Fibroblast of skin of abdomen (primary cell): Measurements from ENCODE around the gene ALDH3B2.
"Not testable (repeated sequence)": the region's sequence is repeated elsewhere in the genome, so short reads cannot be mapped to it uniquely, and the experiment has no call there.

Experiments used
- DNase-seq: peaks from one replicate; pipeline ENCODE4 v3.0.0-alpha.2; 2013

The ALDH3B2 gene

GRCh38 chr11:67685641-67686332 lies 11.4 kb upstream of the ALDH3B2 start:
- DNase-seq, result not testable (repeated sequence)

GRCh38 chr11:67682126-67683034 lies 8.0 kb upstream of the ALDH3B2 start:
- DNase-seq, result not testable (repeated sequence)

GRCh38 chr11:67680696-67681470 lies 6.5 kb upstream of the ALDH3B2 start:
- no peak for DNase-seq

DNA sequence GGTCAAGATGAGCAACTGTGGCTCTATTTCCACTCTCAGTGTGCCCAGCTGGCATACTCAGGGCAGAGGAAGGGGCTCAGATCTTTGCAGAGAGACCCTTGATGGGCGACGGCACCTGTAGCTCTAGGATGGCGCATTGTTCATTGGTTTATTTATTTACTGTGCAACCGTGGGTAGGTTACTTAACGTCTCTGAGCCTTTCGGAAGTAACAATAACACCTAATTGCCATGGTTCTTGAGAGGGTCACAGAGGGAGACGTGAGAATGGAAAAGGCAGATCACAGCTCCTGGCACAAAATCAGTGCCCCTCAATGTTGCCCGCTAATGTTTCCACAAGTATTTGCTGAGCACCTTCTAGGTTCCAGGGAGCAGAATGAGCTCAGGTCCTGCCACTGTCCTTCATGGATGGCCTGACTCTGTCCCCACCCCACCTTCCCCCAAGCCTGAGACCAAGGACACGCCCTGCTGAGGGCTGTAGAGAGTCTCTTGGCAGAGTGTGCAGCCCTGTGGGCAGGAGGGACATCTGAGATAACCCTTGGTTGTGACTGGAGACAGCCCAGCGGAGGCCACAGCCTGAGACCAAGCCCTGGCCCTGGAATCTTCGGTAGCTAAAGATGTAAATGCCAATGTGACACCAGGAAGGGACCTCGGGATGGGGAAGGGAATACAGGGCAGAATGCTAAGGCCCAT lies 780 bp upstream of the ALDH3B2 start:
- DNase-seq, result no peak

GRCh38 chr11:67673902-67674301 lies 521 bp downstream of the ALDH3B2 start:
- no peak for DNase-seq

- DNase-seq, result no peak
These were observed 1.1 kb downstream of the ALDH3B2 start for GRCh38 chr11:67673358-67673757.

- no peak for DNase-seq
These were observed 3.3 kb downstream of the ALDH3B2 start for GRCh38 chr11:67671211-67671520.

GRCh38 chr11:67670316-67671210 lies 3.9 kb downstream of the ALDH3B2 start:
- DNase-seq, result no peak

GRCh38 chr11:67668192-67668551 lies 6.3 kb downstream of the ALDH3B2 start:
- no peak for DNase-seq

DNA sequence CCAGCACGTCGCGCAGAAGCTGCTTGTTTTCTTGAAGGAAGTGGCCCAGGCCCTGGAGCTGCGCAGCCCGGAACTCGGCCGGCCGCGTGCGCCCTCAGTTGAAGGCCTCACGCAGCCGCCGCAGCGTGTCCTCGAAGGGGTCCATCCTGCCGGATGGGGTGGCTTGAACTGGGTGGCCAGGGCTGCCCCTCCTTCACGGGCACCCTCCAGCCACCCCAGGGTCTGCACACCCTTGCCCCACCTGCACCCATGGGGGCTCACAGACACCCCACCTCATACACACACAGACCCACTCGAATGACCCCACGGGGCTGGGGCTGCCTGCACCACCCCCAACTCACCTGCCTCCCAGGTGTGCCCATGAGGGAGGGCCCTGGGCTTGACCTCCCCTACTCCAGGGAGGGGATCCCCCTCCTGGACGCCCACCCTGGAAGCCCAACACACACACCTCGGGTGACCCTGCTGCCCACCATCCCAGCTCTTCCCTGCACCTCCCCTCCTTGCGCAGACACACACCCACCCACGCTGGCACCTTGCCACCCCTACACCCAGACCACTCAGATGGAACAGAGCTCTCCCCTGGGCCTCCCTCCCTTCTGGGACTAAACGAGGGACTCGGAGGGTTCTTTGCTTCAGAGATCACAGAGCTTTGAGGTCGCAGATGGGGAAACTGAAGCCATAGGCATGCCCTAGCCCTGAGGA lies 6.8 kb downstream of the ALDH3B2 start:
- no peak for DNase-seq

DNA sequence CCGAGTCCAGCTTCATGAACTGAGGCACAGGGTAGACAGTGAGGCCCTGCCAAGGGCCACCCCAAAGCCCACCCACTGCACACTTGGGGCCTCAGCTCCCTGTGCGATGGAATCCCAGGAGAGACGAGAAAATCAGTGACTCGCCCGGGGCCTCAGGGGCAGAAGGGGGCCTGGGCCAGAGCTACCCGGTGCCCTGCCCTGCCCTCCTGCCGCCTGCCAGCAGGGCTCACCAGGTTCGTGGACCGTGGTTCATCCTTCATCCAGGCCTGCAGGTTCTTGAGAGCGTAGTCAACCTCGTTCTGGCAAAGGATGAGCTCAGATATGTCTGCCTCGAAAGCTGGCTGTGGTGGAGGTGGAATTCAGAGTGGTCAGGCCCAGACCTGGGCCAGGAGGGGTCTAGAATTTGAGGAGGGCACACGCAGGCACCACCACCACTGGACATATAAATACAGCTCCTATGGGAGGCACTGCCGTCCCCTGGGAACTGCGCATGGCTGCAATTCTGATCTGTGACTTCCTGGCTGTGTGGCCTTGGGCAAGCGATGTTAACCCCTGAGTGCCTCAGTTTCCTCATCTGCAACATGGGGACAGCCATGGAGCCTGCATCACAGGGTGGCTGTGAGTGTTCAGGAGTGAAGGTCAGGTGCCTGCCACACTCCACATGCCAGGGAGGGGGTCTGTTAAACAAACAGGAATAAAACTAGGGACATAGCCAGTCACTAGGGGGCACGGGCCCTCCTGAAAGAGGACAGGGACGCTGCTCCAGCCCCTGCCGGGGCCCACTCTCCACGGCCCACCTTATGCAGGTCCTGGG lies 7.5 kb downstream of the ALDH3B2 start:
- no peak for DNase-seq

DNA sequence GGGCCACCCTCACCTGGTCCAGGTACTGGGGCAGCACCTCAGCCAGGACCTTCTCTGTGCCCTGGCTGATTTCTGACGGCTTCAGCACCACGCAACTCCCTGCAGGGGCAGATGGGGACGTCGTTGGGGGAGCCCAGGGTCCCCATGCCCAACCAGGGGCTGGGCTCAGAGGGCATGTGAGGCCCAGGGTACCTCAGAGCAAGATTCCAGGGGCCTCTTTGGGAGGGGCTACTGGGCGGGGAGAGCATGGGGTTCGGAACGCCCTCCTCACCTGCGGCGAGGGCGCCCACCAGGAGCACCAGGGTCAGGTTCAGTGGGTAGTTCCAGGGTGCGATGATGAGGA lies 8.1 kb downstream of the ALDH3B2 start:
- no peak for DNase-seq

GRCh38 chr11:67665541-67666302 lies 8.7 kb downstream of the ALDH3B2 start:
- no peak for DNase-seq

DNA sequence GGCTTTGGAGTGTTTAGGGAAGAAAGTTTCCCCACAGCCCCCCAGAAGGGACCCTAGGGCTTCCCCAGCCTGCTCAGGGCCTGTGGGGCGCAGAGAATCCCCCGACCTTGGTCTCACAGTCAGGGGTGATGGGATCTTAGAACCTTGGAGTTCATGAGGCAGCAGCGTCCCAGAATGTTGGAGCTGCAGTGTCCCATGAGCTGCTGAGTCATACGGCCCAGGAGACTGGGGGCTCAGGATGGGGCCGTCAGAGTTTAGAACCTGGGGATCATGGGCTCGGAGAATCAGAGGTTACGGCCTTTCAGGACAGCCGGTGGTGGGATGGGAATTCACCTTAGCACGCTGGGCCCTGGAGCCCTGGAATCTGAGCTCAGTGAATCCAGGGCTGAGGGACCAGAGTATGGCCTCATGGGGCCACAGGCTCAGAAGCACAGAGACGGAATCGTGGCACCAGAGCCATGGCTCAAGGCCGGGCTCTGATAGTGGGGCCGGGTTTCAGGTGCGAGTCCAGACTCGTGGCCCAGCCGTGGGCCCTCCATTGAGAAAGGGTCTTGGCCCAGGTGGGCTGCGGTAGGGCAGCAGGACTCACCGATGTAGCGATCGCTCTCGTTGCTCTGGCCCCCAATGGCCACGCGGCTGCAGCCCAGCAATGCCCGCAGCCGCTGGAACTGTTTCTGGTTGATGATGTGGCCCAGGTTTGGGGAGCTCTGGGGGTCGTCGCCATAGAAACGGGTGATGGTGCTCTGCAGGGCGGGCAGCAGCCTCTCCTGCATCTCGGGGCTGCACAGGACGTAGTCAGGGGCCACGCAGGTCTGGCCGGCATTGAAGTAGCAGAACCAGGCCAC lies 9.5 kb downstream of the ALDH3B2 start:
- no peak for DNase-seq

DNA sequence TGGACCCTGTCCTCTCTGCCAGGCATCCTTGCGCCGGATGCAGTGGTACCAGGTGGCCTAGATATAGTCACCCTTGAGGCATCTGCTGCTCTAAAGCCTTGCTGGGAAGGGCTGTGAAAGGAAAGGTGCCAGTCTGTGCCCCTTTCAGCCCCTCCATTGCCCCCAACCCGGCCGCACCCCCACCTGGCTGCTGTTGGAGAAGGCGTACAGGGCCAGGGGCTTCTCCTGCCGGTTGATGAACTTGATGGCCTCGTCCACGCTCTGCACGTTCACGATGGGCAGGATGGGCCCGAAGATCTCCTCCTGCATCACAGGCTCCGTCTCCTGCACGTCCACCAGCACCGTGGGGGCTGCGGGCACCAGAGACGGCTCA lies 10.2 kb downstream of the ALDH3B2 start:
- DNase-seq, result no peak

GRCh38 chr11:67663532-67664212 lies 10.8 kb downstream of the ALDH3B2 start:
- no peak for DNase-seq

GRCh38 chr11:67662835-67663531 lies 11.4 kb downstream of the ALDH3B2 start:
- no peak for DNase-seq
